HG03108 (cell line): ENCODE measurements around the gene DIAPH1.
A peak's percentile ranks its signal among the peaks of the same experiment; 100 is the strongest.

ENCODE experiments used
- ATAC-seq: cut with Tn5 transposase; IDR thresholded peaks from one replicate; pipeline ENCODE4 v1.9.1; 2021; ENCODE audit warnings: moderate library complexity; ENCODE audit not compliant: unreplicated experiment

The DIAPH1 gene

DNA sequence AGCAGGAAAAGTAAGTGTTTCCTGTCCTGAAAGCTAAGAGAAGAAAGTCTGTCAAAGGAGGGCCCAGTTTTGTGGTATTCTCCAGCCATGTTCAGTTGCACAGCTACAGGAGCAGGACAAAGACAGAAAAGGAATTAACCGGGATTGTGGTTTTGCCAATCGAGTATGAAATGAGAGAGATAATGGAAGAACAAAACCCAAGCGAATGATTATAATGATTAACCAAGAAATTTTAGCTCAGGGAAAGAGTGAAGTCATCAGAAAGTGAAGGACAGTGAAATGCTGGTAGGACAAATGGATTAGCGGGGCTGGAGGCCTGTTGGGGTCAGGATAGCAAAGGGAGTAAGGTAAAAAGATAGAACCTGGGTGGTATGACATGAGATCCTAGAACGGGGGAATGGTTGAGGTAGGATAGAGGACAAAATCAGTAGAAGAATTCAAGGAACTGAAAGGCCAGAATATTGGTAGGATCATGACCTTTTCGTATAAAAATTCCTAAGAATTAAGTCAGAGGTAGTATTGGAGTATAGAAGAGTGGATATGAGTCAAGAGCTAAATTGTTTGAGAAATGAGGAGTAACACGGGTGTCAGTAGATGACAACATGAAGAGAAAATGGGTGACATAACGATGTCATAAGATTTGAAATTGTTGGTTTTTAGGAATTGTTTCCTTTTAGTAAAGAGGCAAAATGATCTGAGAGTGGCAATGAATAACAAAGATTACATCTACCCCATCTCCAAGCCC, 52.8 kb downstream of the DIAPH1 start:
- no peak for ATAC-seq

DNA sequence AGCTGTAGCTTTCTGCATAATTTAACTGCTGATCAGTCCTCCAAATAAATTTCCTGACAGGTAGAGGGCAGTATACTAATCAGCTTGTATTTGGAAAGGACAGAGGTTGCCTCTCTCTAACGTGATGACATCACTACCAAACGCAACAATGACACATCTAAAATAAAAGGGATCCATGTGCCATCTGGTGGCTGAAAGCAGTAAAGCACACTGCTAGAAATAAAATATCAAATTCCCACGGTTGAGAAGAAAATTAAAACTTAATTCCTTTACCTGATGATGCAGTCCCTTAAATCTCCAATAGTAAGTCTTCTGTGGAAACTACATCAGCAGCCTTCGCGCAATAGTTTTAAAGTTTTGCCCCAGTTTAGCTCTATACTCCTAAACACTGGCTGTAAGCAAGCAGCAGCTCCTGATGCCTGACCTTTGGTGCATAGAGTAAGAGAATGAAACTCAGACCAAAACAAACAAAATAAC, 54.5 kb downstream of the DIAPH1 start:
- peak; percentile 88 for ATAC-seq

DNA sequence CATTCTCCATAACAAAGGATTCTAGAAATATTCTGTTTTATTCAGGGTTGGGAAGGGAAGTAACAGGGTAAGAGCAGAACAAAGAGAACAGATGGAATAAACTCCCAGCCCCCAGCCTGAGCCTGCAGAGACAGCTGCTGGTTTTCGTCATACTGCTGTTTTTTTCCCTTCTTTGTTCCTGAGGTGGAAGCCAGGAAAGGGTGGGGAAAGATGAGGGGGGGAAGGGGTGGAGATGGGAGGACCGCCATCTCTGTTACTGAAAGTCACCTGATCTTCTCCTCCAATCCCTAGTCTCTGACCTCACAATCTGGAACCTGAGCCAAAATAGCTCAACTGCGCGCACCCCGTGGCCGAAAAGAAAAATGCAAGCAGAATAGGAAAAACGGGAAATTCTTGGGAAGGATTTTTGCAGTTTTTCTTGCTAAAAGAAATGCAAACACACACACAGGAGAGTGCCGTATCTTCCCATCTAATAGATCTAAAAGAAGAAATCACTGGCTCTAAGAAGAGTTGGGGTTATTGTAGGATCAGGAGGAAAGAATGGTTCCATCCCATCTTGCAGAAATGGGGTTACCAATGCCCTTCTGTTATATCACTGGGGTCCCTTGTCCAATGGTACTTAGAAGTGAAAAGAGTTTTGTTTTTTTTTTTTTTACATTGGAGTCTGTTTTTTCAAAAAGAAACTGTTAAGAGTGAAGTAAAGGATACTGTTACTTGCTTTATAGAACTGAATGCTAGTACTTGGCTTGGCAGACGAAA, 57.9 kb downstream of the DIAPH1 start:
- ATAC-seq = no peak

DNA sequence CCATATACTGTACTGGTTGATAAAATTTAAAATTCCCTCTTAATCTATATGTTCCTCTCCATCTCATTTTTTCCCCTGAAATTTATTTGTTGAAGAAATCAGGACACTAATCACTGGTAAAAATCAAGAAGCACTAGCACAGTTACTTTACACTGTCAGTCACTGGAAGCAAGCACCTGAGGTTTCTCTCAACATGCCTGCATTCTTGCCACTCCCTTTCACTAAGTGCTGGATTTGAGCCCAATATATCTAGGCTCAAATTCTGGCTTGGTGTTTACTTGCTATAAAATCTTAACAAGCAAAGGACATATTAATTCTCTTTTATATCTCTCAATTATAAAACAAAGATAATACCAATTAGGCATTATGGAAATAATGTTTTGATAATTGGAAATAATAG, 58.6 kb downstream of the DIAPH1 start:
- ATAC-seq = no peak

DNA sequence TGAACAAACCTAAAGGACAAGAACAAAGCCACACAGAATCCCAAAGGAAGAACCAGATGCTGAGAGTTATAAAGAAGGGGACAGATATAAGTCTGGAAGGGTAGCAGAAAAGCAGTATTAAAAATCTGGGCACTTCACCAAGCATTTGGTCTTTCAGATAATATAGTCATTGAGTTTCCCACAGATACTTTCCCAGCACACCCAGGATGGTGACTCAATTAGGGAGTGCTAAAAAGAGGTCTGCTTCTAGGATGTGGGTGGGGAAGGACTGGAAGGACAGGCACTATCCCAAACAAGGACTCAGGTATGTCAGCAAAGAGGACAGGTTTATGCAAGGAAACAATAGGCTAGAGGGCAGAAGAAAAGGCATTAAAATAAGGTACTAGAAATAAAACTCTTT, 59.3 kb downstream of the DIAPH1 start:
- no peak for ATAC-seq

DNA sequence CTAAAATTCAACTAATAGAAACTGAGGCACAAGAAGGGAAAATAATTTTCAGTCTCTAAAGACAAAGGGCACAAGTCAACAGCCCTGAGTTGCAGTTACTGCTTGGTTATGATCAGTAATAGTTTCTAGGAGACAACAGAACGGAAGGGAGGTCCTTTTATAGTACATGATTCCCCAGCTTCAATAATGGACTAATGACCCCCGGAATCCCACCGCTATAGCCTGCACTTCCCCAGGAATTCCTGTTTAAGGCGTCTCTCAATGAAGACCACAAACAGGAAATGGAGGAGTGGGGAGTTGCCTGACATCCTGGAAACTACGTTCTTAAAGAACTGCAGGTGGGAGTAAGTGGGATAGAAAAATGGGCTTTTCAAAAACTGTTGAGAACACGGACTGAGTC, 60.6 kb downstream of the DIAPH1 start:
- ATAC-seq = no peak

DNA sequence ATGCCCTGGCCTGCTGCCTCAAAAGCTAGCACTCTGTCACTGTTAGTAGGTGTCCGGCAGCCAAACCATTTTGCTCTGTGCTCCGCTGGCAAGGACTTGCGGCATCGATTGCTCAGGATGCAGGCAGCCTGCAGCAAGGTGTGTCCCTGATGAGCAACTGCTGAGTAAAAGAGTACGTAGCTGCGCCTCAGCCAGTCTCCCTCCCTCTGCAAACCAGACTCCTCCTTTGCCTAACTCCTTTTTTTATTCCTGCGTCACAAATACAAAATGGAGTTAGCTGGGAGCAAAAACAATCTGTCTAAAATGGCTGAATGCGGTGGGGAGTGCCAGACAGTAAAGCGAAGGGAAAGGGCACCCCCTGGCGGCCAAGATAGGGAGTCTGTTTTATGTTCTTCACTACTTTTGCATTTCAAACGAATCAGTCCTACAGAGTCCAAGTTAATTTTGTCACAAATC, 61.1 kb downstream of the DIAPH1 start:
- no peak for ATAC-seq

DNA sequence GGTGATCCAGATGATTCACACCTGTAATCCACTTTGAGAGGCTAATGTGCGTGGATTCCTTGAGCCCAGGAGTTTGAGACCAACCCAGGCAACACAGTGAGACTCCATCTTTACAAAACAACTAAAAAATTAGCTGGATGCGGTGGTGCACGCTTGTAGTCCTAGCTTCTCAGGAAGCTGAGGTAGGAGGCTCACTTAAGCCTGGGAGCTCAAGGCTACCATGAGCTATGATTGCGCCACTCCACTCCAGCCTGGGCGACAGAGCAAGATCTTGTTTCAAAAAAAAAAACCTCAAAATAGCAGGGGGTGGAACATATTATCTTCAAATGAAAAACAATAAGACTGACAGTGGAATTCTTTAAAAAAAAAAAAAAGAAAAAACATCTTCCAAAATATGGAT, 70.9 kb downstream of the DIAPH1 start:
- no peak for ATAC-seq

DNA sequence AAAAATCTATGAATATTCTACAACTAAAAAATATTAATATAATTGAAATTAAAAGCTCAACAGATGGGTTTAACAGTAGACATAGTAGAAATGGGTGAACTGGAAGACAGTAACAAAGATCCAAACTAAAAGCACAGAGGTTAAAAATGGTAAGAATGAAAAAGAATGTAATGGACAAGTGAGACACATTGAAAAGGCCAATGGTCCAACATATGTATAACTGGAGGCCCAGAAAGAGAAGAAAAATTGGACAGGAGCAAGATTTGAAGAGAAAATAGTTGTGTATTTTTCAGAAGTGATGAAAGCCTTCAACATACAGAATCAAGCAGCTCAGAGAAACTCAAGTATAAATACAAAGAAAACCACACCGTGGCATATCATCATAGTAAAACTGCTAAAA, 71.3 kb downstream of the DIAPH1 start:
- ATAC-seq = no peak

DNA sequence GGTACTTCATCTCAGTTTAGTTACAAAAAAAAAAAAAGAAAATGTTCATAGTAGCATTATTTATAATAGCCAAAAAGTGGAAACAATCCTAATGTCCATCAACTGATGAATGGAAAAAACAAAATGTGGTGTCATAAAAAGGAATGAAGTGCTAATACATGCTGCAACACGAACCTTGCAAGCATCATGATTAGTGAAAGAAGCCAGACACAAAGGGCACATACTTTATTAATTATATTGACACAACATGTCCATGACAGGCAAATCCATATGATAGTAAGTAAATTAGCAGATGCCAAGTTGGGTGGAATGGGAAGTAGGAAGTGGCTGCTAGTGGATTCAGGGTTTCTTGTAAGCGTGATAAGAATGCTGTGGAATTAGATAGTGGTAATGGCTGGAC, 75.7 kb downstream of the DIAPH1 start:
- ATAC-seq = no peak

DNA sequence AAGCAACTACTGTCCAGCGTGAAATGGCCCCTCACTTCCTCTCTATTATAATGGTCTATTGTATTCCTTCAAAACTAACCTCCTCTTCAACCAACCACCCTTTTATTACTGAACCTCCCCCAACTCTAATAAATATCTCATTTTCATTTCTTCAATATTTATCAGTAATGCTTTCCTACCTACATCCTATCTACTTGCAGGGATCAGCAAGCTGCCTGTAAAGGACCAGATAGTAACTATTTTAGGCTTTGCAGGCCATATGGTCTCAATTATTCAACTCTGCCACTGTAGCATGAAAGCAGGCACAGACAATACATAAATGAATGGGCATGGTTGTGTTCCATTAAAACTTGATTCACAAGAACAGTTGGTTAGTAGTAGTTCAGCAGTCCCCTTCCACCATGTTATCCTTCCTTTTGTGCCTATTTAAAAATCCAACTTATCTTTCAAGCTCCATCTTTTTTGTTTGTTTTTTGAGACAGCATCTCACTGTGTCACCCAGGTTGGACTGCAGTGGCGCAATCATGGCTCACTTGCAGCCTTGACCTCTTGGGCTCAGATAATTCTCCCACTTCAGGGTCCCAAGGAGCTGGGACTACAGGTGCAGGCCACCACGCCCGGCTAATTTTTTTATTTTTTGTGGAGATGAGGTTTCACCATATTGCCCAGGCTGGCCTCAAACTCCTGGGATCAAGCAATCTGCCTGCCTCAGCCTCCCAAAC, 84.1 kb downstream of the DIAPH1 start:
- no peak for ATAC-seq

DNA sequence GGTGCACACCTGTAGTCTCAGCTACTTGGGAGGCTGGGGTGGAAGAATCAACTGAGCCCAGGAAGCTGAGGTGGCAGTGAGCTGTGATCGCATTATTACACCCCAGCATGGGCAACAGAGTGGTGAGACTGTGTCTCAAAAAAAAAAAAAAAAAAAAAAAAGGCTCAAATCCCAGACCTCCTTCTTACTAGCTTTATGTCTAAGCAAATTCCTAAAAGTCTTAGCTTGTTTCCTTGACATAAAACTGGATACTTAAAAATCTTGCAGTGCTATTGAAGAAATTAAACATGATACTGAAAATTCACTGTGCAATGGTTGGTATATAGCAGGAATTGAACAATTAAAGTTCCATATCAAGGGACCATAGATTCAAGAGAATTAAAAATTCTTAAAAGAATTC, 84.9 kb downstream of the DIAPH1 start:
- ATAC-seq = no peak

DNA sequence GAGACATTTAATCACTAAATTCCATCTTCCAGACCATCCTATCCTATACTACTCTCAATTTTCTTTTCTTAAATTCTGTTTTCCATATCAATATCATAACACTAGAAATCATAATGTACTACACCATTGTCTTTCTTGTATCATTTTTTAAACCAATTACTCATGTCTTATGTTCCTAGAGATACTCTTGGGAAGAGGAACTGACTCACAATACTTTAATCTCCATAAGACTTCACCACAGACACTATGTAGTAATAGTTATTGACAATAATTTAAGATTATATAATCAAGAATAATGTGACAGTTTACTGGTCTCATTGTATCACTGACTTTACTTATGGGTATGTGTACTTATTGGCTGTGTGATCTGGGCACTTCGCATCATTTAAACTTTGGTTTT, 86.1 kb downstream of the DIAPH1 start:
- no peak for ATAC-seq

DNA sequence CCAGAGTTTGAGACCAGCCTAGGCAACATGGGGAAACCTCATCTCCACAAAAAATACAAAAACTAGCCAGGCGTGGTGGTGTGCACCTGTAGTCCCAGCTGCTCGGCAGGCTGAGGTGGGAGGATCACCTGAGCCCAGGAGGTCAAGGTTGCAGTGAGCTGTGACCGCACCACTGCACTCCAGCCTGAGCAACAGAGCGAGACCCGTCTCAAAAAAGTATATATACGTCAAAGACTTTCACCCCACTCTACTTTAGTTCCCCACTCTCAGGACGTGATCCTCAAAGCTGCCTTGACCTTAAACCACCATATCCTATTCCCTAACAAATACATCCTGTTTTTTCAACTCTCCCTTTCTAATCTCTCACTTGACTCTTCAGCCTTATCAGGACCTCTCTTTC, 88.9 kb downstream of the DIAPH1 start:
- ATAC-seq = peak; percentile 46

DNA sequence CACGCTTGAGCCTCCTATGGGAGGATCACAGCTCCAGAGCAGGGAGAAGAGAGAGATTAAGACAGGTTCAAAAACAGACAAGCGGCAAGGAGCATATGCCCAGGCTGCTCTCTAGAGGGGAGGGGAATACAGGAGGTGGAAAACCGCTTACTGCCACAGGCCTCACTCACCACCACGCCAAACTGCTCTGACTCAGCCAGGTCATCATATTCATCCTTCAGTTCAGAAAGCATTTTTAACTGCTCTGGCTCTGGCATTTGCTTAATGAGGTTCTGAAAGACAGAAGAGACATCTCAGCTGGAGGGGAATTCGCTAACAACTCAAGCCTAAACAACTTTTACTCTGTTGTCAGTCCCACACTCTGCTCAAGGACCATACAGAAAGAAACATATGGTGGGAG, 89.8 kb downstream of the DIAPH1 start:
- peak; percentile 30 for ATAC-seq

DNA sequence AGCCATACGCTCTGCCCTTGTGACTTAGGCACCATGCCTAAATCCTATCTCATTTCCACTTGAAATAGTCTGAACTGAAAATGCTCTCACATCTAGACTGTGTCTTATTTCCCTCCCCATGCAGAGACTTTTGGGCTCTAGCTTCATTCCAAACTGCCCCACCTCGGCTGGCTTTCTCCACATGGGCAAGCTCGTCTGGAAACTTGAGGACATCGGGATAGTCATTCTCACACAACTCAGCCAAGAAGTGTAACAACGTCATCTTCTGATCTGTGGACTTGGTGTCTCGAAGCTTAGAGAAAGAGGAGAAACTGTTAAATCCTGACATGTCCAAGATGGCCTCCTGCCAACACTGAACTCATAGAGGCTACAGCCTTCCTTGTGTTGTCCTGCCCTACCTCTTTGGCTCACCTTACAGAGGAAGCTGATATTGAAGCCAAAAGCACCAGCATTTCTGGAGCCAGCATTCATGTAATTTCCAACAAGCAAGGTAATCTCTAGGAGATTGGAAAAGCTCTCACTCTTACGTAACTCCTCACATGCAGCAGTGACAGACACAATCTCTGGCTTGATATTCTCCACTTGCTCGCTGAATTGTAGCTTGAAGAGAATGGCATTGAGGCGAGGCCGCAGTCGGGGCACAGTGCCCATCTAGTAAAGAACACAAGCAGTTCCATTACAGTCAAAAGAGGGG, 90.4 kb downstream of the DIAPH1 start:
- ATAC-seq = no peak

DNA sequence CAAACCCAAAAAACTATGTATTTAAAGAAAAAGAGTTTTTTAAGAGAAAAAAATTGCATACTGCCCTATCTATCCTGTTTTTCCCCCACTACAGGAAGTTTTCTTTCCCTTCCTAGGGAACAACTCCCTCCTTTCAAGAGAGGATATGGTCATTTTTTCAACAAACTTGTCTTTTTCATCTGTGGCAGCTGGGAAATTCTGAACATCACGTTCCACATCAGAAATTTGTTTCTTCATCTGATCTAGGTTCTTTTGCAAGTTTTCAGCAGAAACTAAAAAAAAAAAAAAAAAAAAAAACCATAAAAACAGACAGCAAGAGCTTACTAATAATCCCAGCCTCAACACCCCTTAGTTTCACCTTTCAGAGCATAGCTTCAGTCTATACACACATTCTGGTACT, 91.4 kb downstream of the DIAPH1 start:
- ATAC-seq = no peak

DNA sequence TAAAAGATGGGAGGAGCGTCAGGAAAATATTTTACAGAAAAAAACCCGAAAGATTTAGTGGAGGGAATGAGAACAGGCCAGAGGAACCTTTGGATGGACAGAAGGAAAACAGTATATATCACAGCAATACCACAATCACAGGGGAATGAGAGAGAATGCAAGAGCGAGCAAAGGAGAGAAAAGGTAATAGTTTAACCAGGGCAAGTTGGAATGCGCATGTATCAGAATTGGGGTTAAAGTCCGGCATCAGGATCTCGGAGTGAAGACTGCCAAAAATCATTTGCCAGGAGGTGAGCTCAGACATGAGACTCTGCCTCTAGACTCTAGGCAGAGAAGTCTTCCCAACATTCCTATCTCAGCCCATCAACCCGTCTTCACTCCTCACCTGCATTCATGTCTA, 93.1 kb downstream of the DIAPH1 start:
- no peak for ATAC-seq

DNA sequence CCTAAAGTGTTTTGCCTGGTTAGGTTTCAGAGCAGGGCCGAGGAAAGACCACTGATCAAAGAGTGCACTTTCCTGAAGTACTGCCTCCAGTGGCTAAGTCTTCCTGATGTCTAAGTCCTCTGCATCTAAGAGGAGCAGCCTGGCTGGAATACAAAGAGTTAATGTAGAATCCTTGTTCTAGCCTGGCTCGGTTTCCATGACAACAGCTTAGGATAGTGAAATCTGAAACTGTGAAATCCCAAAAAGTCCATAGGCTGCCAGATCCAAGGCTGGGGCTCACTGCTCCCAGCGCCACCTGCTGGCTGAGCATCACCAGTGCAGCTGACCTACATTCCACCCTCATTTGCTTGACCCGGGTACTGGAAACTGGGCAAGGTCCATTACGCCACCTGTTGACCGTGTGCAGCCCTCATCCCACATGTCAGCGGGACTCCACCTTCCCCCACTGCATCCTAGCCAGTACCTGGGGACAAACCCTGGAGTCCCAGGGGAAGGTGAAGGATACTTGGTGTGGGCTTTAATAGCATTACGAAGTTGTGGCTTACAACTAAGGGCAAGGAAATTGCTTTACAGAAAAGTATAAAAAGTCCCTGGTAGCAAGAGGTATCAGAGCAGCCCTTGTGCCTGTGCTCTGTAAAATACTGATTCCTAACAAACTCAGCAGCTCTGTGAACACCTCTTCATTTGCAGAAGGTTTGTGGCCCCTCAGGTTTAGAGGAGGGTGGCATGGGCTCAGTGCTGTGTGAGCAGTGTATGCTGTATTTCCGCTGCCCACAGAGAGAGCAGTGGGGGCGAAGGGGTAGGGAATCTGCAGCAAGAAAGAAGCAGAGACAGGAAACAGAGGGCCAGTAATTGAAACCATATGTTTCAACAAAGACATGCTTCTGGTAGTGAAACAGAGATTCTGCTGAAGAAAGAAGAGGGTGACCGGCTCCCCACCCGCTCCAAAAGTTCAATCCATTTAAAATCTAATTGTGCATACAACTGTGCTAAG, 93.9 kb downstream of the DIAPH1 start:
- peak; percentile 77 for ATAC-seq

DNA sequence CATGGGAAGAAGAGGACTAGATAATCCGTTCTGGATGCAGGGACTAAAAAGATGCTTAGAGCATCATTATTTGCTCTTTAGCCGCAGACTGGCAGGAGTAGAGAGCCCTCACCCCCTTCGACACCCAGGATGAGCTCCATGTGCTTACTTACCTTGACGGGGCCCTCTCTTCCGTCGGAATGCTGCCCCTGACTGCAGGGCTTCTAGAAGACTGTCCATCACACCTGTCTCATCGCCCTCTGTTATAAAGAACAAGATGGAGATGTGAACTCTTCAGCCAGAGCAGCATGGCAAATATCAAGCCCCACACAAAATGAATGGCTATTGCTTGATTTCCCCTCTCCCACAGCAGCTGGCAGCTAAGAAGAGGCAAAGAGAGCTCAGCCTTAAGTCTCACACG, 94.8 kb downstream of the DIAPH1 start:
- no peak for ATAC-seq
